Measurements from ENCODE around the gene WNT3.

WNT3 gene

GRCh38 chr17:46818929-46819859 lies 702 bp upstream of the WNT3 start:
- TF ChIP-seq ZFX (IDR thresholded peaks at IDR 0.05; ENCODE audit: borderline replicate concordance): no peak
- TF ChIP-seq, protein P1, sequence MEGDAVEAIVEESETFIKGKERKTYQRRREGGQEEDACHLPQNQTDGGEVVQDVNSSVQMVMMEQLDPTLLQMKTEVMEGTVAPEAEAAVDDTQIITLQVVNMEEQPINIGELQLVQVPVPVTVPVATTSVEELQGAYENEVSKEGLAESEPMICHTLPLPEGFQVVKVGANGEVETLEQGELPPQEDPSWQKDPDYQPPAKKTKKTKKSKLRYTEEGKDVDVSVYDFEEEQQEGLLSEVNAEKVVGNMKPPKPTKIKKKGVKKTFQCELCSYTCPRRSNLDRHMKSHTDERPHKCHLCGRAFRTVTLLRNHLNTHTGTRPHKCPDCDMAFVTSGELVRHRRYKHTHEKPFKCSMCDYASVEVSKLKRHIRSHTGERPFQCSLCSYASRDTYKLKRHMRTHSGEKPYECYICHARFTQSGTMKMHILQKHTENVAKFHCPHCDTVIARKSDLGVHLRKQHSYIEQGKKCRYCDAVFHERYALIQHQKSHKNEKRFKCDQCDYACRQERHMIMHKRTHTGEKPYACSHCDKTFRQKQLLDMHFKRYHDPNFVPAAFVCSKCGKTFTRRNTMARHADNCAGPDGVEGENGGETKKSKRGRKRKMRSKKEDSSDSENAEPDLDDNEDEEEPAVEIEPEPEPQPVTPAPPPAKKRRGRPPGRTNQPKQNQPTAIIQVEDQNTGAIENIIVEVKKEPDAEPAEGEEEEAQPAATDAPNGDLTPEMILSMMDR (IDR thresholded peaks at IDR 0.05): no peak
- no peak overlapping the region for H3K27ac ChIP-seq

- TF ChIP-seq, protein P1 (IDR thresholded peaks at IDR 0.05): no peak
- no peak for TF ChIP-seq ZFX (IDR thresholded peaks at IDR 0.05; ENCODE audit: borderline replicate concordance)
- H3K27ac ChIP-seq: no peak overlapping the region
These were observed 637 bp downstream of the WNT3 start for GRCh38 chr17:46817901-46818209.

DNA sequence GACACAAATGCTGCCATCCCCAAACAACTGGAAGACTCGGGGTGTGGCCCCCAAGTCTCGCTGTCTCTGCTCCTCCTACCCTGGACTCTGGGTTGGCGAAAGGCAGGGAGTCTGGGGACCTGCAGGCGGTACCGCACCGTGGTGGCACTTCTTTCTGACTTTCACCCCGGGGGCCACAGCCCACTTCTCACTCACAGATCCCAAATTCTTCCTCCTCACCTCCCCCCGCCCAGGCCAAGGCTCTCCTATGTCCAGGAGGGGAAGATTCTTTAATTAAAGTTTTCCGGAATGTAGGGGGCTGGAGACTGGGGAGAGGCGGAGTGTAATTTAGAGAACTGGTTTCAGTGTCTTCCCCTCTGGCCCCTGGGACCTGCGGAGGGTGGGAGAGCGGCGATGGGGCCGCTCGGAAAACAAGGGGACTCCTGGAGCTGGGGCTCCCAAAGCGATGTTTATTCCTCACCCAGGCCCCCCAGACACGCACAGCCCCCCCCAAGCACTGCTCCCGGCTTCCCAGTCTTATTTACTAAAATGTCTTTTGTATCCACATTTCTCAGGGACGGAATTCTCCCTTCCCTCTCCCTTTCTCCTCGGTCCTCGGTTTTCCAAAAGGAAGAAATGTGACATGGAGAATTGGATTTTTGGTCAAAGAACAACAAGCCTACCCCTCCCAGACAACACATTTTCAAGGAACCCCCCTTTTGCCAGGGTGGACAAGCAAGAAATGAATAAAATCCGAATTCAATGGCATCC lies 1.2 kb downstream of the WNT3 start:
- no peak overlapping the region for H3K27ac ChIP-seq
- TF ChIP-seq, protein P1 (IDR thresholded peaks at IDR 0.05): no peak
- no peak for TF ChIP-seq ZFX (IDR thresholded peaks at IDR 0.05; ENCODE audit: borderline replicate concordance)

DNA sequence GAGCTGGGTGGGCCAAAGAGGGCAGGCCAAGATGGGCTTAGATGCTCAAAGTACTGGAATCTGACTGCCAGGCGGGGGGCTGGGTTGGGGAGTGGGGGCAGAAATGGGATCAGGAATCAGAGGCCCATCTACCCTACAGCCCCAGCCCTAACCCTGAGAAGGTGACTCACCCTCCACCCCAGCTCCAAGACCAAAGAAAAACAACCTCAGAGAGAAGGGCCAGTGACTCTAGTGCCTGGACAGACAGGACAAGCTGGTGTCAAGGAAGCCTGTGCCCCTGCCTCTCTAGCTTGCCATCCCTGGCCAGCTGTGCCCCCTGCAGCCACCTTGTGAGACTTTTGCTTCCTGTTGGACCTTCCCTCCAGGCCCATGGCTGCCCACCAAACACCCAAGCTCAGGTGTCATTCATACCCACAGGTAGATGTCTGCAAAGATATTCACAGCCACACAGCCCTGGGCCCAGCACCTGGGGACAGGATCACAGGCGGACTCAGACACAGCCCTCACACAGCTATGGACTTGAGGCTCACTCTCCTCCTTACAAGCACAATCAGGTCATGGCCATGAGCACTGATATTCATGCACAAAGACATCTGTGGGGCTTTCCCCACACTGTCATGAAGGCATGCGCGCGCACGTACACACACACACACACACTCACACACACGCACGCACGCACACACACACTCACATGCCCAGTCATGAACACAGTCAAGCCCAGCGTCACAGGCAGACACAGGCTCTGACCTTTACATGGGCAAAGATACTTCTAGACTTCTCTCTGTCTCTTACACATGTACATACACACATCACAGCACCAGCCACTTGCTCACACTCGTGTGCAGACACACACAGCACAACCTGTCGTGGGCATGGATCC lies 2.8 kb downstream of the WNT3 start:
- TF ChIP-seq, protein P1 (IDR thresholded peaks at IDR 0.05): no peak
- TF ChIP-seq ZFX (IDR thresholded peaks at IDR 0.05; ENCODE audit: borderline replicate concordance): no peak
- no peak overlapping the region for H3K27ac ChIP-seq

- TF ChIP-seq, protein P1 (IDR thresholded peaks at IDR 0.05): no peak
- no peak for TF ChIP-seq ZFX (IDR thresholded peaks at IDR 0.05; ENCODE audit: borderline replicate concordance)
- H3K27ac ChIP-seq: no peak overlapping the region
These were observed 4.0 kb downstream of the WNT3 start for GRCh38 chr17:46814446-46814845.

DNA sequence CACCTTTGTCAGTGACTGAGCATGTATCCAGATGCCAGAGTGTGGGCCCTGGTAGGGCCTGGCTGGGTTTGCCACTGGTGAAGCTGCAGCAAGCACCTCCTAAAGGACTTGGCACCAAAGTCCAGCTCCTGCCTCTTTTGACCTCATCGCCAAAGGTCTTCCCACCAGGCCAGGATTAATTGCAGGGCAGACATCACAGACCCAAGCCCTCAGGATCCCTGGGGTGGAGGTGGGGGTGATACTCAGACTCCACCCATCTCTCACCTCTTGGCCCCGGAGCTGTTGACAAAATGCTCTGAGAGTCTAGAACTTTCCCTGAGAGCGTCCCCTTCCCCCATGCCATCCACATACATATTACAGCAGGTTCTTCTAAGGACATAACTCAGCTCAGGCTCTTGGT lies 4.6 kb downstream of the WNT3 start:
- H3K27ac ChIP-seq: no peak overlapping the region
- TF ChIP-seq, protein P1 (IDR thresholded peaks at IDR 0.05): no peak
- no peak for TF ChIP-seq ZFX (IDR thresholded peaks at IDR 0.05; ENCODE audit: borderline replicate concordance)

All from 22Rv1 (cell line).